Aorta (tissue), 5 donors: ENCODE measurements around the gene KIF1A. TPM values are rescaled to one million over a fixed set of nuclear protein-coding genes. Genes with fewer than 3 reads are reported as not detected.

Source experiments
- ATAC-seq: fragments of 200-7000 bp; cut with Tn5 transposase; one replicate; pipeline ENCODE4 v1.9.1; 2022; ENCODE audit warnings: moderate library complexity; ENCODE audit not compliant: low FRiP score
- DNase-seq, 2 donors: peaks; one replicate each; pipeline ENCODE4 v3.0.0-alpha.2; 2020
- H3K27ac ChIP-seq, 2 donors: one replicate each; pipeline ENCODE4 v1.5.1; 2013; ENCODE audit warnings: low read length in 2 of 2, mild to moderate bottlenecking in 2 of 2, moderate library complexity in 2 of 2, control low read depth in 1 of 2, inconsistent platforms in 1 of 2, low read depth in 1 of 2
- H3K27me3 ChIP-seq, 2 donors: one replicate each; pipeline ENCODE4 v1.6.1; 2013; ENCODE audit warnings: control low read depth in 1 of 2, low read length in 1 of 2, mild to moderate bottlenecking in 1 of 2, moderate library complexity in 1 of 2; ENCODE audit not compliant: insufficient read depth in 2 of 2, control insufficient read depth in 1 of 2
- H3K36me3 ChIP-seq, 2 donors: one replicate each; pipeline ENCODE4 v1.6.1; 2013; ENCODE audit warnings: control low read depth in 1 of 2, low read length in 1 of 2, mild to moderate bottlenecking in 1 of 2; ENCODE audit not compliant: insufficient read depth in 2 of 2, control insufficient read depth in 1 of 2
- H3K4me1 ChIP-seq, 2 donors: one replicate each; pipeline ENCODE4 v1.6.1; 2013; ENCODE audit warnings: low read length in 2 of 2, control low read depth in 1 of 2, mild to moderate bottlenecking in 1 of 2, moderate library complexity in 1 of 2; ENCODE audit not compliant: insufficient read depth in 2 of 2, control insufficient read depth in 1 of 2
- H3K4me3 ChIP-seq, 2 donors: one replicate each; pipeline ENCODE4 v1.5.1; 2013; ENCODE audit warnings: low read length in 2 of 2, control low read depth in 1 of 2, mild to moderate bottlenecking in 1 of 2
- H3K9me3 ChIP-seq: one replicate; pipeline ENCODE4 v1.6.1; 2013; ENCODE audit warnings: mild to moderate bottlenecking, low read length; ENCODE audit not compliant: control insufficient read depth
- WGBS, 2 donors: extraction: QIAGEN DNeasy Blood & Tissue Kit; methylation state at CpG; one replicate each; pipeline ENCODE4 v1.1.7; 2013; 5-methylcytosine and 5-hydroxymethylcytosine counted together
- intact Hi-C, 2 donors: fragments of 100-400 bp; cut with DNase I; formaldehyde crosslinking; loops; one replicate each; pipeline versions ENCODE4 v1.14.2 to v1.15.0; 2022
- polyA plus RNA-seq, 2 donors: library from polyadenylated mRNA; stranded (reverse); fragments of 200-250 nt; gene quantifications; one replicate each; pipeline ENCODE4 v1.2.3, GENCODE V29; 2013
- total RNA-seq, 2 donors: library from RNA; stranded (reverse); fragmentation: NEBNext Ultra II Directional; extraction: Animal tissue kit (Norgen Biotek cat#: 25700); gene quantifications; one replicate each; pipeline ENCODE4 v1.2.1, GENCODE V29; 2021
- donor health status: healthy with polysubstance abuse.
- donor health status: Bipolar disorder and iron deficiency.
- donor health status: DM: no; HTN: no; CAD: no.
- donor health status: DM: no; HTN: no; CAD: no.
- donor health status: DM: yes; HTN: yes; CAD: no.

The KIF1A gene
- total and polyA plus RNA-seq, 4 donors: 0.25 to 0.78 (median 0.72) TPM; not detected in 1

- Histone ChIP-seq H3K36me3 (no peaks in the 10 kb centered on the region), H3K4me1 (no peaks in the 10 kb centered on the region), H3K27me3 (no peaks in the 10 kb centered on the region), H3K9me3 (no peaks in the 10 kb centered on the region), H3K4me3 (no peak overlapping the region), H3K27ac (no peak overlapping the region)
- DNase-seq (peak in 1 of 2 donors; percentile 57), ATAC-seq (no peak)
- WGBS, 2 donors: 90 to 94% methylated on average over 12 of the region's 12 CpGs
- intact Hi-C loops: no loop called here
Observed at GRCh38 chr2:240816584-240817495, 3.2 kb downstream of the KIF1A start.

GRCh38 chr2:240815761-240816583, 4.0 kb downstream of the KIF1A start:
- WGBS, 2 donors: 86 to 91% methylated on average over 9 of the region's 9 CpGs
- ATAC-seq (no peak), DNase-seq (no peak)
- Histone ChIP-seq H3K4me1 (no peaks in the 10 kb centered on the region), H3K4me3 (no peak overlapping the region), H3K36me3 (no peaks in the 10 kb centered on the region), H3K27ac (no peak overlapping the region), H3K27me3 (no peaks in the 10 kb centered on the region), H3K9me3 (no peaks in the 10 kb centered on the region)
- intact Hi-C loops: no loop called here

GRCh38 chr2:240814946-240815760, 4.9 kb downstream of the KIF1A start:
- DNase-seq (peak in 1 of 2 donors; percentile 57), ATAC-seq (no peak)
- Histone ChIP-seq H3K4me1 (no peaks in the 10 kb centered on the region), H3K27me3 (no peaks in the 10 kb centered on the region), H3K27ac (no peak overlapping the region), H3K9me3 (no peaks in the 10 kb centered on the region), H3K36me3 (no peaks in the 10 kb centered on the region), H3K4me3 (no peak overlapping the region)
- 90 to 92% methylated on average over 11 of the region's 11 CpGs for WGBS, 2 donors
- intact Hi-C loops: no loop called here

- no peak overlapping the region for H3K4me3 ChIP-seq
- H3K27ac ChIP-seq: no peak overlapping the region
- no peaks in the 10 kb centered on the region for H3K27me3 ChIP-seq
- intact Hi-C loops: no loop called here
- H3K9me3 ChIP-seq: no peaks in the 10 kb centered on the region
- no peak for DNase-seq
- ATAC-seq: no peak
- H3K36me3 ChIP-seq: no peaks in the 10 kb centered on the region
- no peaks in the 10 kb centered on the region for H3K4me1 ChIP-seq
- 91 to 92% methylated on average over 4 of the region's 4 CpGs for WGBS, 2 donors
Observed at GRCh38 chr2:240814280-240814679, 5.7 kb downstream of the KIF1A start.

- Histone ChIP-seq H3K4me1 (no peaks in the 10 kb centered on the region), H3K9me3 (no peaks in the 10 kb centered on the region), H3K27ac (no peak overlapping the region), H3K4me3 (no peak overlapping the region), H3K27me3 (no peaks in the 10 kb centered on the region), H3K36me3 (no peaks in the 10 kb centered on the region)
- intact Hi-C loops: no loop called here
- ATAC-seq (no peak), DNase-seq (peak in 1 of 2 donors; percentile 32)
- 92 to 95% methylated on average over 17 of the region's 17 CpGs for WGBS, 2 donors
Observed at GRCh38 chr2:240813231-240813921, 6.6 kb downstream of the KIF1A start.

GRCh38 chr2:240812721-240813120, 7.3 kb downstream of the KIF1A start:
- WGBS, 2 donors: 90 to 91% methylated on average over 20 of the region's 20 CpGs
- peak; percentile 39 to 67 for DNase-seq
- no peak overlapping the region for H3K27ac ChIP-seq
- H3K4me3 ChIP-seq: no peak overlapping the region
- no peaks in the 10 kb centered on the region for H3K4me1 ChIP-seq
- H3K9me3 ChIP-seq: no peaks in the 10 kb centered on the region
- H3K36me3 ChIP-seq: no peaks in the 10 kb centered on the region
- intact Hi-C loops: no loop called here
- H3K27me3 ChIP-seq: no peaks in the 10 kb centered on the region
- no peak for ATAC-seq

- intact Hi-C loops: no loop called here
- 96 to 100% methylated on average over 9 to 10 of the region's 10 CpGs for WGBS, 2 donors
- no peak overlapping the region for H3K27ac ChIP-seq
- no peak overlapping the region for H3K4me3 ChIP-seq
- no peaks in the 10 kb centered on the region for H3K27me3 ChIP-seq
- H3K4me1 ChIP-seq: no peaks in the 10 kb centered on the region
- no peaks in the 10 kb centered on the region for H3K36me3 ChIP-seq
- peak in 1 of 2 donors; percentile 34 for DNase-seq
- no peaks in the 10 kb centered on the region for H3K9me3 ChIP-seq
- no peak for ATAC-seq
Observed at GRCh38 chr2:240812301-240812680, 7.7 kb downstream of the KIF1A start.
